Esophagus (tissue), 2 donors: Measurements from ENCODE around the gene INPP5K. TPM values are rescaled to one million over a fixed set of nuclear protein-coding genes. Genes with fewer than 3 reads are reported as not detected.

Experiments
- H3K27ac ChIP-seq, 2 donors: one replicate each; pipeline ENCODE4 v1.5.1; 2013; ENCODE audit warnings: low read depth in 2 of 2, mild to moderate bottlenecking in 2 of 2, inconsistent platforms in 1 of 2, low read length in 1 of 2, moderate library complexity in 1 of 2
- H3K27me3 ChIP-seq, 2 donors: one replicate each; pipeline ENCODE4 v1.6.1; 2013; ENCODE audit warnings: low read length in 2 of 2, control low read depth in 1 of 2, mild to moderate bottlenecking in 1 of 2; ENCODE audit not compliant: insufficient read depth in 2 of 2, control insufficient read depth in 1 of 2
- H3K36me3 ChIP-seq, 2 donors: one replicate each; pipeline ENCODE4 v1.6.1; 2013; ENCODE audit warnings: low read length in 1 of 2; ENCODE audit not compliant: control insufficient read depth in 2 of 2, insufficient read depth in 2 of 2
- H3K4me1 ChIP-seq, 2 donors: one replicate each; pipeline ENCODE4 v1.6.1; 2013; ENCODE audit warnings: low read length in 1 of 2; ENCODE audit not compliant: control insufficient read depth in 2 of 2, insufficient read depth in 2 of 2
- H3K4me3 ChIP-seq, 2 donors: one replicate each; pipeline ENCODE4 v1.5.1; 2013; ENCODE audit warnings: low read length in 2 of 2, mild to moderate bottlenecking in 2 of 2, low read depth in 1 of 2, moderate library complexity in 1 of 2
- H3K9me3 ChIP-seq, 2 donors: one replicate each; pipeline ENCODE4 v1.6.1; 2013; ENCODE audit warnings: mild to moderate bottlenecking in 2 of 2, low read depth in 1 of 2, low read length in 1 of 2, moderate library complexity in 1 of 2; ENCODE audit not compliant: control insufficient read depth in 2 of 2, insufficient read depth in 1 of 2
- WGBS, 2 donors: extraction: QIAGEN DNeasy Blood & Tissue Kit; methylation state at CpG; one replicate each; pipeline ENCODE4 v1.1.7; 2013; 5-methylcytosine and 5-hydroxymethylcytosine counted together
- polyA plus RNA-seq, 2 donors: library from polyadenylated mRNA; stranded (reverse); fragments of 200-250 nt; gene quantifications; one replicate each; pipeline ENCODE4 v1.2.3, GENCODE V29; 2013
- donor health status: healthy with polysubstance abuse.
- donor health status: Bipolar disorder and iron deficiency.

INPP5K gene
- polyA plus RNA-seq, 2 donors = 16.1 to 19.5 TPM

DNA sequence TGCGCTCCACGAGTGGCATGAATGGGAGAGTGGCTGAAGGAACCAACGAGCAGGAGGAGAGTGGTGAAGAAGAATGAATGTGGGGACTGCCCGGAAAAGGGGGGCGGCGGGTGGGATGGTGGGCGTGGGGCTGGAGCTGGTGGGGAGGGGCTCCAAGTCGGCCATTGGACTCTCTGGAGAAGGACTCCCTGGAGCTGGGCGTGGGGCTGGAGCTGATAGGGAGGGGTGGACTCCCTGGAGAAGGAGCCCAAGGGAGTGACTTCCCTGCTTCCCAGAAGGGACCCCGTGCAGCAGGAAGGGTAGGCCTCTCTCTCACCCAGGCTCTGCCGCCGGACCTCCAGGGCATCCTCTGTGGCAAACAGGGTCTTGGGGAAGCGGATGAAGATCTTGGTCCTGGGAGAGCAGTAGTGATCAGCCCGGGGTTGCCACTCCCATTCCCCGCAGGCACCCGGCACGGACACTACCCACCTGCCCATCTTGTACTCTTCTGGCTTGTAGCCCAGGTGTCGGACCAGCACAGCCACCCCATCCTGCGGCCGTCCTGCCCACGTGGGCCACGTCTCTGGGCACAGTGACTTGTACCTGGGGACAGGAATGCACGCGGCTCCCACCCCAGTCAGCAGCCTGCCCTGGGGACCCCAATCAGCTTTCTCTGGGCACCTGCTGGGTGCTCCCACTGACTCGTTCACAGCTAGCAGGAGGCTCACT is 45.5 kb downstream of the INPP5K start:
- Histone ChIP-seq H3K4me3 (no peak overlapping the region), H3K36me3 (peaks cover 15 to 61% of the 10 kb centered on the region in 2 donors), H3K4me1 (peaks cover 0 to 2% of the 10 kb centered on the region in 2 donors), H3K27me3 (no peaks in the 10 kb centered on the region), H3K27ac (no peak overlapping the region), H3K9me3 (no peaks in the 10 kb centered on the region)
- 86 to 88% methylated on average over 25 of the region's 25 CpGs for WGBS, 2 donors

DNA sequence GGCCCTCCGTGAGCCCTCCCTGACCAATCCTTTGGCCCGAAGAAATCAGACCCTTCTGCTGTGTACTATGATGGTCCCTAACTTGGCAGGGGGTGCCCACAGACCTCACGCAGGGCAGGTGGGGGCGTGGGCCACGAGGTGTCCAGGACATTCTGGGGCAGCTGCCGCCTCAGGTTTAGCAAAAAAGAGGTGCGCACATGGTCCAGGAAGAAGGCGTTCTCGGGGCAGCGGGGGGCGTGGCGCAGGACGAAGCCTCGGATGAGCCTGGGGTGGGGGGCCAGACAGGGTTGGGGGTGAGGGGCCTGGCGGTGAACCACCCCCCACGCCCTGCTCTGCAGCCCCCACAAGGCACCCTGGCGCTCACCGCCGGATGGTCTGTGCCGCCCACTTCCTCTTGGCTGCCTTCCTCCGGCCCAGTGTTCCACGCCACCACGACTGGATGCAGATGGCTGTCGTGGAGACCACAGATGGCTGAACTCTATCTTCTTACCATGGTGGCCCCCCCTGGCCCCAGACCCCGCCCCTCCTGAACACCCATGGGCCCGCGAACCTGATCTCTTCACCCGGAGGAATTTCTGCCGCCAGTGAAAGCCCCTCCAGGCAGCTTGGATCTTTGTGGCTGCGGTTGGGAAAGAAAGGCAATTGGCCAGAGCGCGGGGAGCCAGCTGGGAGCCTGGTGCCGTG is 46.2 kb downstream of the INPP5K start:
- 82 to 86% methylated on average over 30 to 33 of the region's 33 CpGs for WGBS, 2 donors
- Histone ChIP-seq H3K4me3 (no peak overlapping the region), H3K4me1 (peaks cover 0 to 2% of the 10 kb centered on the region in 2 donors), H3K36me3 (peaks cover 15 to 62% of the 10 kb centered on the region in 2 donors), H3K27me3 (no peaks in the 10 kb centered on the region), H3K27ac (no peak overlapping the region), H3K9me3 (no peaks in the 10 kb centered on the region)

DNA sequence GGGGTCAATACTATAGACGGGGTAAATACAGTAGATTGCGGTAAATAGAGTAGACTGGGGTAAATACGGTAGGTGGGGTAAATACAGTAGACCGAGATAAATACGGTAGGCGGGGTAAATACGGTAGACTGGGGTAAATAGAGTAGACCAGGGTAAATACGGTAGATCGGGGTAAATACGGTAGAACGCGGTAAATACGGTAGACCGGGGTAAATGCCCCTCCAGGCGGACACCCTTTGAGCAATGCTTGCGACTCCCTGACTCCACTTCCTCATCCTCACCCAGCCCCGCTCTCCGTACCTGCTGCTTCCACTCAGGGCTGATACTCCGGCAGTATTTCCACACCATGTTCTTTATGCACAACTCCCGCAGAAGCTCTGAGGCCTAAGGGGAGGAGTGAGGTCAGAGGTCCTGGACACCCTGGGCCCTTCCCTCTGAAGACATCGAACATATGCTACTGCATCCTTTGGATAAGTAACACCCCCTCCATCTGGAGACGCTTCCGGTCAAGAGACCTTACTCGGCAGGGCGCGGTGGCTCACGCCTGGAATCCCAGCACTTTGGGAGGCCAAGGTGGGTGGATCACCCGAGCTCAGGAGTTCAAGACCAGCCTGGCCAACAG is 47.1 kb downstream of the INPP5K start:
- Histone ChIP-seq H3K27me3 (no peaks in the 10 kb centered on the region), H3K9me3 (no peaks in the 10 kb centered on the region), H3K4me3 (no peak overlapping the region), H3K4me1 (peaks cover 0 to 2% of the 10 kb centered on the region in 2 donors), H3K36me3 (peaks cover 15 to 60% of the 10 kb centered on the region in 2 donors), H3K27ac (no peak overlapping the region)
- 82 to 83% methylated on average over 28 of the region's 28 CpGs for WGBS, 2 donors

- peaks cover 0 to 2% of the 10 kb centered on the region in 2 donors for H3K4me1 ChIP-seq
- 76% methylated on average over 21 of the region's 21 CpGs for WGBS, 2 donors
- no peaks in the 10 kb centered on the region for H3K9me3 ChIP-seq
- no peak overlapping the region for H3K27ac ChIP-seq
- H3K36me3 ChIP-seq = peaks cover 15 to 55% of the 10 kb centered on the region in 2 donors
- no peaks in the 10 kb centered on the region for H3K27me3 ChIP-seq
- no peak overlapping the region for H3K4me3 ChIP-seq
Measured at GRCh38 chr17:1467898-1468492, 48.4 kb downstream of the INPP5K start.

DNA sequence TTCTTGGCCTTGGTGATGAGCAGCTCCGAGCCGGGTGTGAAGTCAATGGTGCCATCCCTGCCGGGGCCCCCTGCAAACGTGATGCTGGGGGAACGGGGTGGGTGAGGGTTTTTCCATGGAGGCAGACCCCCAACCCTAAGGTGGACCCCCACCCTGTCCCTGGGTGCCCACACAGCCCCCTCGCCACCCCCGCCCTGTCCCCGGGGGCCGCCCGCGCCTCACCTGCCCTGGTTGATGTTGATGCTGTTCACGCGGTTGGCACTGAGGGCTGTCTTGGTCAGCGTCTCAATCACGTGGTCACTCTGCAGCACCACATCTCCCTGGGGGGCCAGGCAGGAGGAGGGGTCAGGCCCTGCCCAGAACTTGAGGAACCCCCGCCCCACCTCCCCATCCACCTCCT is 49.2 kb downstream of the INPP5K start:
- Histone ChIP-seq H3K4me3 (no peak overlapping the region), H3K36me3 (peaks cover 15 to 55% of the 10 kb centered on the region in 2 donors), H3K27me3 (no peaks in the 10 kb centered on the region), H3K4me1 (peaks cover 0 to 2% of the 10 kb centered on the region in 2 donors), H3K9me3 (no peaks in the 10 kb centered on the region), H3K27ac (no peak overlapping the region)
- 93 to 99% methylated on average over 11 to 16 of the region's 16 CpGs for WGBS, 2 donors

DNA sequence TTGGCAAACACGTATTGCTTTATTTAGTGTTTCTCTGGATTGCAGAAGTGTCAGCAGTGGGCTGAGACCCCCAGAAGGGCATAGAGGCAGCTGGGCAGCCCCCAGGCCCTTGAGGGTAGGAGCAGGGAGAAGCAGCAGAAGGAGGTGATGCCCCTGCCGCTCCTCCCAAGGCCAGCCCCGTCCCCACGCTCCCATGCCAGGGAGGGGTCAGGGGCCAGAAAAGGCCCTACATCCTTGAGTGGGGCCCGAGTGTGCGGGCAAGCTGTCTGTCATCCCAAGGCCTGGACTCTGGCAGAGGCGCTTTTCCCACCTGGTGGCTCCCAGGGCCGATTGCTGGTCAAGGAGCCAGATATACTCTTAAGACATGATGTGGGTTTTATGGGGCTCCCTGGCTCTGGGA is 52.2 kb downstream of the INPP5K start:
- Histone ChIP-seq H3K27me3 (no peaks in the 10 kb centered on the region), H3K4me1 (no peaks in the 10 kb centered on the region)
- WGBS, 2 donors = 81 to 89% methylated on average over 8 of the region's 8 CpGs

DNA sequence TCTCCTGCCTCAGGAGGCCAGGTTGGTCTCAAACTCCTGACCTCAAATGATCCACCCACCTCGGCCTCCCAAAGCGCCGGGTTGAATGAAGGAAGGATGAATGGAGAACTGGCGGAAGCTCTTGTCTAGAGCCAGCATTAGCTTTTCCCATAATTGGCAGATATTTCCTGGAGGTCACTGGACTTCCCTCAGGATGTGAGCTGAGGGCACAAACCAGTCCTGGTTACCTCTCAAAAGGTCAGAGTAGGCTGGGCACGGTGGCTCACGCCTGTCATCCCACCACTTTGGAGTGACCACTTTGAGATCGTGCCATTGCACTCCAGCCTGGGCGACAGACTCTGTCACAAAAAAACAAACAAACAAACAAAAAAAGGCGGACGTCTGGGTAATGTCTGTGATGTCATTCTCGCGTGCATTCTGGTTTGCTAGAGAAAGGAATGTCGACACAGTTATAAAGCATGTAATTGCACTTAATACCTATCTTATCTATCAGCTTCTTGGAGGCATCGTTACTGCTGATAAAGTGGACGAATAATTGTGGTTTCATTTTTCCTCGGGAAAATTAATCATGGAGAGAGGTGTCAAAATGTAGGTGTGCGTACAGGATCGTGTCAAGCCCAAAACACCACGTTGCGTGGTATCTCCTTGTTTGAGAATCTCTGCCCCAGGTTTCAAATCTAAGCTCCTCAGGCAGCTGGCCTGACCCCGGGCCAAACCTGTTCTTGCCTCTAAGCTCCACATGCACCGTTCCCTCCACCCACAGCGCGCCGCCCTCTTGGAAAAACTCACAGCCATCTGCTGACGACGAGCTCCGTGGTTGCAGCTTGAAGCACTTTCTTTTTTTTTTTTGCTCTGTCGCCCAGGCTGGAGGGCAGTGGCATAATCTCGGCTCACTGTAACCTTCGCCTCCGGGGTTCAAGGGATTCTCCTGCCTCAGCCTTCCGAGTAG is 54.0 kb downstream of the INPP5K start:
- WGBS, 2 donors = 70 to 79% methylated on average over 33 of the region's 33 CpGs
- H3K36me3 ChIP-seq = peaks cover 6 to 20% of the 10 kb centered on the region in 2 donors
- no peak overlapping the region for H3K4me3 ChIP-seq
- H3K9me3 ChIP-seq = no peaks in the 10 kb centered on the region
- no peaks in the 10 kb centered on the region for H3K4me1 ChIP-seq
- H3K27me3 ChIP-seq = no peaks in the 10 kb centered on the region
- no peak overlapping the region for H3K27ac ChIP-seq

More for the DNA sequence above, 52.2 kb downstream of the INPP5K start:
- Histone ChIP-seq H3K36me3 (peaks cover 15 to 34% of the 10 kb centered on the region in 2 donors), H3K27ac (no peak overlapping the region), H3K9me3 (no peaks in the 10 kb centered on the region), H3K4me3 (no peak overlapping the region)

DNA sequence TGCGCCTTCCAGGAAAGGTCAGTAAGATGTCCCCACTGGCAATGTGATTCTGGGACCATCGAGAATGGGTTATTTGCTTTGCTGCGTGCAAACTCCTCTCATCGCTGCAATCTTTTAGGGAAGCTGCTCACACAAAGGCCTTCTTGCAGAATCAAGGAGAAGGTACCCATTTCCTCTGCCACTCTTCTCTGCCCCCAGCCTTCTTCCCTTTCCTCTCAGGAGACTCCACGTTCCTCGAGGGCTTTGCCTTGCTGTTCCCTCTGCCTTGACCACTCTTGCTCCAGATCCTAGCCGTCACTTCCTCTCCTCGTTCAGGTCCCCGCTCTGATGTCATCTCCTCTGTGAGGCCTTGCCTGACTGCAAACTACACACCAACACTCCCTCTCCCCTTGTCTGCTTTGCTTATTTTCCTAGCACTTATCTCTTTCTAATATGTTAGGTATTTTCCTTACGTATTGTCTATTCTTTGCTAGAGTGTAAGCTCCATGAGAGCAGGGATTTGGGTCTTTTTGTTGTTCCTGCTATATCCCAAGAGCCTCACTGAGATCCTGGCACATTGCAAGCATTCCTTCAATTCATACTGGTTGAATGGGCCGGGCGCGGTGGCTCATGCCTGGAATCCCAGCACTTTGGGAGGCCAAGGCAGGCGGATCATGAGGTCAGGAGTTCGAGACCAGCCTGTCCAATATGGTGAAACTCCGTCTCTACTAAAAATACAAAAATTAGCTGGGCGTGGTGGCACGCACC is 55.0 kb downstream of the INPP5K start:
- Histone ChIP-seq H3K27ac (no peak overlapping the region), H3K9me3 (no peaks in the 10 kb centered on the region), H3K4me3 (no peak overlapping the region), H3K36me3 (peaks cover 0 to 14% of the 10 kb centered on the region in 2 donors), H3K4me1 (no peaks in the 10 kb centered on the region), H3K27me3 (no peaks in the 10 kb centered on the region)
- 86 to 90% methylated on average over 18 of the region's 18 CpGs for WGBS, 2 donors
